ENCODE data around the gene EBF4.
"Not testable (repeated sequence)": the region's sequence is repeated elsewhere in the genome, so short reads cannot be mapped to it uniquely, and the experiment has no call there.

Gene EBF4

DNA sequence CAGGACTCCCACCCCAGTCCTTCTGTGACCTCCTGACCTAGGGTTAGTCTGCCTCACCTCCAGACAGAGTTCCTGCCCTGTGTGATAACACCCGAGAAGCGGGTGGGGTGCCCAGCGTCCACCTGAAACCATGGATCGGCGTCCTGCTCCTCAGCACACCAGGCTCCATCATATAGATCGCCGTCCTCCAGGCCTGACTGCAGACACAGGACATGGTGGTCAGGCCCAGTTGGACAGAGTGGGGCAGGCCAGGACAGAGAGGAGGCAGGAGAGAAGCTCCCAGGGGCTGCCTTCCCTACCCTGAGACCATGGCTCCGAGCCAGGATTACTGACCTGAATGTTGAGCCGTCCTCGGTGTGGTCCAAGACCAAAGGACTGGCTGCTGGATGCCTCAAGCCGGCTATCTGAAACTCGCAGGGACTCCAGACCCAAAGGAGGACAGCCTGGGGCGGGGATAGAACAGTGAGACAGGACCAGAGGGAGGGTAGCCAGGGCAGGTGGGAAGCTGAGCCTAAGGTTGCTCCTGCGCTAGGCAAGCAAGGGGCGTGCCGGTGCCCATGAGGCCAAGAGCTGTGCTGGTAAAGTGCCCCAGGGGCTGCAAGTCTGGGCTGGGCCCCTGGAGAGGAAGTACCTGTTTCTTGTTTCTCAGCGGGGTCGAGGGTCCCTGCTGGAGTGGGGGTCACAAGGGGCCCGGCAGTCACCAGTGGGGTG, 105.7 kb downstream of the EBF4 start:
- DNase-seq: no peak

DNA sequence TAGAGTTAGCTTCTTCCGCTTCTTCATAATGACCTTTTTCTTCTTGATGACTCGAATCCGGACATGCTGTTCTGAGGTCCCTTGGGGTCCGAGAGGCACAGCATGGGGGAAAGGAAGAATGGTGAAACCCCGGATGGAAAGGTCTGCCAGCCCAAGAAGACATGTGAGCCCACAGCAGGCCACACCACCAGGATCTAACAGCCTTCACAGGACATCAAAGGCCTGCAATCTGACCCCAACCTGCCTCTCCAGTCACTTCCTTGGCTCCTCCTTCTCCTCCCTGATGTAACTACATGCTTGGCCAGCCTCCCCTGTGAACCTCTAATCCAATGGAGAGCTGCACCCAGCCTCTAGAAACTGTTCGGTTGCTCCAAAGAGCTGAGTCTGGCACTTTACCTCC, 106.2 kb downstream of the EBF4 start:
- DNase-seq: peak; percentile 15 to 19

- DNase-seq: no peak
These were observed 106.7 kb downstream of the EBF4 start for GRCh38 chr20:2799271-2799670.

DNA sequence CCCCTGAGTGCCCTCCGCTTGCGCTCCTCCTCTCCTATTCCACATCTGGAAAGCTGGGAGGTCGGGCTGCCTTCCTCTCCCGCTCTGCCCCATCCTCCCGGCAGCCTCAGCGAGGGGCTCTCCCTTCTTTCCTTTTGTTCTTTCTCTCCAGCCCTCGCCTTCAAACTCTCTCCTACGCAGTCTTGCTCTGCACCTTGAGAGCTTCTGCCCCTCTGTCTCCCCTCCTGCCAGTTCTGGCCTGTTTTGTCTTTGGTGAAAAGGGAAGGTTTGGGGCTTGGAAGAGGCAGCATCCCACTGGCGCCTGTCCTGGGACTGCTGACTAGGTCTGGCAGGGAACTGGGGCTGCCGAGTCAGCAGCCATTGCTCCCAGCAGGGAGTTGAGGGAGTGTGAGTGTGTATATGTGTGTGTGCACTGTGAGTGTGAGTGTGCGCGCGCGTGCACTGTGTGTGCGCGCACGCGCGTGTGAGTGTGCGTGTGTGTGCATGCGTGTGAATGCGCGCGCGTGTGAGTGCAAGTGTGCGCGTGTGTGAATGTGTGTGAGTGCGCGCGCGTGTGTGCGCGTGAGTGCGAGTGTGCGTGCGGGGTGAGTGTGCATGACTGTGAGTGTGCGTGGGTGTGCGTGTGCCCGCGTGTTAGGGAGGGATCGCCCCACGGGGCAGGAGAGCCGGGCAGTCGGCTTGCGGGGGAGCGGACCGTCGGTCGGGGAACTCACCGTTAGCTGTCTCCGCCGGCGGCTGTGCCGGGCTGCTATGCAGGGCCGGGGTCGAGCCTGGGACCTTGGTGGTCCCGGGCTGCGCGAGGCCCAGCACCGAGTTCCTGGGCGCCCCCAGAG, 107.3 kb downstream of the EBF4 start:
- DNase-seq: no peak

DNA sequence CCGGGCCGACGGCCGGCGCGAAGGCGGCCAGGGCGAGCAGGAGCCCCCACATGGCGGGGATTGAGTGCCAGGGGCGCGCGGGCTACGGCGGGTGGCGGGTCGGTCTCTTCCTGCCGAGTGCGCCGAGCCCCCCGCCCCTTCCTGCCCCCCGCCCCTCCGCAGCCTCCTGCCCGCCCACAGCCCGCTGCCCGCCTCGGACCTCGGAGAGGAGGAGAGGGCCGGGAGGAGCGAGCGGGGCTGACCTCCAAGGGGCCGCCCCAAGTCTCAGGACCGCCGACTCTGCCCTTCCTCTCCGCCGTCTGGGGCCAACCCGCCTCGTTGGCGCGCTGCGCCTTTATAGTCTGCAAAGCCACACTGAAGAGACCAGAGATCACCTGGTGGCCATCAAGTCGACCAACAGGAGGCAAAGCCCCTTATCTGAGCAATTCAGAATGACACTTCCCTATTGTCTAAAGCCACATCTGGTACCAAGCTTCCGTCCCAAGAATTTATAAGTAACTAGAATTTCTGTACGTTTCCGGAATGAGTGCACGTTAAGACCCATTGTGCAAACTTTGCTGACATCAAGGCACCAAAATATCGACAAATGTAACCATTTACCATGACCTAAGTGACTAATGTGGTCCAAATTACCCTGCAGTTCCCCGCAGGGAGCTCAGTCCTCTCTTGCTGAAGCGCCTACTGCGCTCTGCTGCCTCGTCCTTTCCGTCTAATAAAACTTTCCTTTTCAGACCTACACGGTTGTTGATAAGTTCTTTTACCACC, 108.1 kb downstream of the EBF4 start, which contains the start of gene CPXM1:
Gene CPXM1 (minus strand): TSS at position 107 of the 765 bp plus-strand sequence. CDS start 55 bp downstream, at position 52.
- DNase-seq: peak; percentile 97 to 98

DNA sequence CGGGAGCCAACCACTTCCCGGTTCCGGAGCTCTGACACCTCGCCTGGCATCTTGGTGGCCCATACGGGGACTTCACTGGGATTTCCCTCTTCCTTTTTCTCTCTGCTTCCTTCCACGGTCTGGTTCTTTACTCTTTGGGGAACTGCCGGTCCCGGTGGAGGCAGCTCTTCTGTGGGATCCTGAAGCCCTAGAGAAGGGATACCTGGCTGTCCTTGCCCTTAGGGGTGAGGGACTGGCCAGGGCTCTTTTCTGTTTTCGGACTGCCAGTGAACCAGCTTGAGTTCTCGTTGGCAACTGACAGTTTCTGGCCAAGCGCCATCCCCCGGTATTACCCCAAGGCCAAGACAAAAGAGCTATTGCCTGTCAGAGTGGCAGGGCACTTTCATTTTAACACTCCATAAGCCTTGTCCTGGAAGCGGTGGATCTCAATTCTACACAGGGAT, 108.7 kb downstream of the EBF4 start:
- DNase-seq: peak; percentile 42 to 51

DNA sequence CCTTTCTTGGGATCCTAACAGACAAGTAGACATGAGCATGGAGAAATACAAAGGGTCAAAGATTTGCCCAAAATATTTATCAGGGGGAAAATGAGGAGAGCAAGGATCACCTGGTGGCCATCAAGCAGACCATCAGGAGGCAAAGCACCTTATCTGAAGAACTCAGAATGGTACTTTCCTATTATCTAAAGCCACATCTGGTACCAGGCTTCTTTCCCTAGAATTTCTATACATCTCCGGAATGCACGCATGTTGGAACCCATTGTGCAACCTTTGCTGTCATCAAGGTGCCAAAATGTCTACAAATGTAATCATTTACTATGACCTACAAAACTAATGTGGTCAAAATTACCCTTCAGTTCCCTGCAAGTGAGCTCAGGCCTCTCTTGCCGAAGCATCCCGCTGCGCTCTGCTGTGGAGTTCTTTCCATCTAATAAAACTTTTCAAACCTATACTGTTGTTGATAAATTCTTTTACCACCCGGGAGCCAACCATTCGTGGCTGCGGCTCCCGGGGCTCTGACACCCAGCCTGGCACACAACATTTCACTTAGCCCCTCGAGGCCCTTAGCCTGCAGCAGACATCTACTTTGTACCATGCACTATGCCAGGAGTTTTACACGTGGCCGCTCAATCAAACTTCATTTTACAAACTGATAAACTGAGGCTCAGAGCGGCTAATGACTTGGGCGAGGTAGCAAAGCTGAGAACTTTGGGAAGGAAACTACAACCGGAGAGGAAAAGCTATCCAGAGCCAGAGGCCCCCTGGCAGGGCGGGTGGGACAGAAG, 111.7 kb downstream of the EBF4 start:
- DNase-seq: no peak

DNA sequence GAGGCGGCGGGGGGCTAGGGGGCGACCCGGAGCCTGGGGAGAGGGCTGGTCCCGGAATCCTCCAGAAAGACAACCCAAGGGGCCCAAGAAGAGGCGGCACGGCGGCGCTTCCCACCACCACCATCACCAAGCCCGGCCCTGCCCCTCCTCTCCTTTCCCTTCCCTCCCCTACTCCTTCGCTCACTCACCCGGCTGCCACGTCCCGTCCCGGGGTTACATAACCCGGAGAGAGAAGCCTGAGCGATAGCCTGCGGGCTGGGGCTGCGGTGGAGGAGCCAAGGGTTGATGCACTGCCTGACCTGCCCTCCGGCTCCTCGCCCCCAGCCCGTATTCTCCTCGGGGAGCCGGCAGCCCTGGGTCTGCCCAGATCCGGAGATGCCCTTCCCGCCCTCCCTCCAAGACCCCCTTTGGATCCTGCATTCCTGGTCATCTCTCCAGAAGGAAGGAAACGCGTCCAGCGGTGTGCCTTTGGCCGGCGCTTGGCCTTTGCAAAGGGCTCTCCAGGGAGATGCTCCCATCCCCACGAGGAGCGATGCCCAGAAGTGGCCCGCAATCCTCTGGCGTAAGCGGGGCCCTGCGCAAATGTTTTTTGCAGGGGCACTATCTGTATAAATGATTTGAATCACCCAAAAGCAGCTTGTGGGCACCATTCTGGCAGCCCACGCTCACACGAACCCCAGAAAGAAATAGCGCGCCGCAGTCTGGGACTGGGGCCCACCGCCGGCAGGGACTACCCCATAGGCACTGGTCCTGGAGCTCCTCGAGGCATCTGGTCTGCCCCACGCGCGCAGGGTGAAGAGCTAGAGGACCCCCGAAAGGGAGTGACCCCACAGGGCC, 112.5 kb downstream of the EBF4 start:
- DNase-seq: no peak

DNA sequence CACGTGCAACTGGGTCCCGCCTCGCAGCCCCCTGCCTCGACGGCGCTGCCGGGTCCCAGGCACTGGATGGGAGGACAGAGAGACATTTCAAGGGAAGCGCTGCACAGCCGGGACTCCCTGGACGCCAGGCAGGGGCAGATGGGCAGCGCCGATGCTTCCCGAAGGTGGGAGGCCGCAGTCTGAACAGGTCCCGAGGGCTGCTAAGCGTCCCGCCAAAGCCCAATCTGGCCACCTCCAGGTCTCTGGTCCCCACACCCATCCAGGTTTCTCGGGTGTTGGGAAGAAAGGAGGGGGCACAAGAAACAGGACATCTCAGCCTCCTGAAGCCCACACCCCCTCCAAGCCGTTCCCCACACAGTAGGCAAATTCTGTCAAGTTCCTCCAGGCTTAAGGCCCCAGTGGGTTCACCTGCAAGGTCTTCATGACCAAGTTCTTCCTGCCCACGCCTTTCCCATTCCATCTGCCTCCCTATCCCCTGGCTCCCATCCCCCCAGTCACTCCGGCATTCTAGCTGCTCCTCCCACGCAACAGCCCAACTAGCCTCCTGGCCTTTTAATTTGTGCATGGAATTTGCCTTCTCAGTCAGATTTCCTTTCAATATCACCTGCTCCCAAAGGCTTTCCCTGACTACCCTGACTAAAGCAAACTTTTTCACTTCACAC, 113.2 kb downstream of the EBF4 start:
- no peak for DNase-seq

GRCh38 chr20:2806351-2806701, 113.7 kb downstream of the EBF4 start:
- no peak for DNase-seq

DNA sequence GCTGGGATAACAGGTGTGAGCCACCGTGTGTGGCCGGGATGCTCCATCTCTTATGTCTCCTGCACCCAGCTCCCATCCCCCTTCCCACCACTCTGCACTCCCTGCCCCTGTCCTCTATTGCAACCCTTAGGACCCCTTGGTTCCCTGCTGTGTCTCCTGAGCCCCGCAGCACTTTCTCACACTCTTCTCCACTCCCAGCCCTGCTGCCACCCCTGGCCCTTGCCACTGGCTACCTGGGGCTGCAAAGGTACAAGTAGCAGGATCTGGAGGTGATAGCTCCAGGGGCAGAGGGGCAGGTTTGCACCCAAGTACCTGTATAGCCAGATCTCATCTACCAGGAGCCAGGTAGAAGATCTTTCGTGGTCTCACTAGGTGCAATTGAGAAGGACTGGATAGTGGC, 114.4 kb downstream of the EBF4 start:
- no peak for DNase-seq

DNA sequence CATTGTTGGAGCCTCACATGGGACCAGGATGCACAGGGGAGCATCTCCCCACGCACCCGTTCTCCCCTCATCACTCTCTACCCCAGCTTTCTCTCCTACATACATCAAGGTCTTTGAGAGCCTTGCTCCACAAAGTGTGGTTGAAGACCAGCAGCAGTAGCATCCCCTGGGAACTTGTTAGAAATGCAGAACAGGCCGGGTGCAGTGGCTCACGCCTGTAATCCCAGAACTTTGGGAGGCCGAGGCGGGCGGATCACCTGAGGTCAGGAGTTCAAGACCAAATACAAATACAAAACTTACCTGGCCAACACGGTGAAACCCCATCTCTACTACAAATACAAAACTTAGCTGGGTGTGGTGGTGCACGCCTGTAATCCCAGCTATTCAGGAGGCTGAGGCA, 115.3 kb downstream of the EBF4 start:
- not testable (repeated sequence) for DNase-seq

DNA sequence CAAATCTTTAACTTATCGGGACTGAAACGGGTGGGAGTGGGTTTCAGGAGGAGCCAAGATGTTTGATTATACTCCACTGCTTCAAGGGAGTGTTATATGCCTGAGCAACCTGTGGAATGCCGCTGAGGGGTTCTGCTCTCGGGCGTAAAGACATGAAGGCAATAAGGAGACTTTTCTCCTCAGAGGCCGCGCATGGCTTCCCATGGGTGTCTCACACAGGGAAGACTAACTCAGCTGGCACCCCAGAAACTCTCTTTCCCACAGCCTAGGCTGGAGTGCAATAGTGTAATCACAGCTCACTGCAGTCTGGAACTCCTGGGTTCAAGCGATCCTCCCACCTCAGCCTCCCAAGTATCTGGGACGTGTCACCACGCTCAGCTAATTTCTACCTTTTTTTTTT, 117.1 kb downstream of the EBF4 start:
- no peak for DNase-seq

Data from Kasumi-1 (cell line).